GM21526 (cell line): ENCODE data around the gene CLCN6.

Source experiments
- ATAC-seq: cut with Tn5 transposase; IDR thresholded peaks from one replicate; pipeline ENCODE4 v1.9.1; 2021; ENCODE audit warnings: moderate library complexity; ENCODE audit not compliant: unreplicated experiment, low FRiP score

Gene CLCN6

GRCh38 chr1:11847667-11848372, 41.8 kb downstream of the CLCN6 start, which contains the start of gene NPPA:
Gene NPPA, minus strand, starts transcription at chr1:11847783. Its CDS starts 99 bp downstream, at chr1:11847684.
- ATAC-seq: no peak

- ATAC-seq: no peak
Measured at GRCh38 chr1:11848373-11848700, 42.3 kb downstream of the CLCN6 start.

- no peak for ATAC-seq
Measured at GRCh38 chr1:11850156-11850555, 44.2 kb downstream of the CLCN6 start.

GRCh38 chr1:11851180-11851579, 45.2 kb downstream of the CLCN6 start:
- ATAC-seq: no peak

GRCh38 chr1:11854519-11854918, 48.5 kb downstream of the CLCN6 start:
- ATAC-seq: no peak

- no peak for ATAC-seq
Measured at GRCh38 chr1:11855430-11855829, 49.4 kb downstream of the CLCN6 start.

- ATAC-seq: no peak
Measured at GRCh38 chr1:11856698-11857097, 50.7 kb downstream of the CLCN6 start.

GRCh38 chr1:11857164-11857851, 51.3 kb downstream of the CLCN6 start:
- ATAC-seq: no peak

- ATAC-seq: no peak
Measured at GRCh38 chr1:11858158-11858557, 52.2 kb downstream of the CLCN6 start.

- ATAC-seq: no peak
Measured at GRCh38 chr1:11858613-11858967, 52.6 kb downstream of the CLCN6 start, which contains the start of gene NPPB. Gene NPPB, minus strand, starts transcription at chr1:11858945. Its CDS starts 112 bp downstream, at chr1:11858833.

- no peak for ATAC-seq
Measured at GRCh38 chr1:11858968-11859871, 53.2 kb downstream of the CLCN6 start.

GRCh38 chr1:11860083-11860482, 54.1 kb downstream of the CLCN6 start:
- ATAC-seq: no peak

- ATAC-seq: no peak
Measured at GRCh38 chr1:11860587-11860986, 54.6 kb downstream of the CLCN6 start.

GRCh38 chr1:11862890-11863289, 56.9 kb downstream of the CLCN6 start:
- no peak for ATAC-seq

- ATAC-seq: no peak
Measured at GRCh38 chr1:11868331-11868980, 62.5 kb downstream of the CLCN6 start.

GRCh38 chr1:11869104-11869503, 63.1 kb downstream of the CLCN6 start:
- ATAC-seq: no peak

- no peak for ATAC-seq
Measured at GRCh38 chr1:11869650-11870207, 63.7 kb downstream of the CLCN6 start.

- no peak for ATAC-seq
Measured at GRCh38 chr1:11872545-11872944, 66.6 kb downstream of the CLCN6 start.

GRCh38 chr1:11873395-11874257, 67.6 kb downstream of the CLCN6 start:
- ATAC-seq: no peak

- ATAC-seq: no peak
Measured at GRCh38 chr1:11874258-11874562, 68.2 kb downstream of the CLCN6 start.
